ENCODE data around the gene RPS4Y1.

The RPS4Y1 gene

DNA sequence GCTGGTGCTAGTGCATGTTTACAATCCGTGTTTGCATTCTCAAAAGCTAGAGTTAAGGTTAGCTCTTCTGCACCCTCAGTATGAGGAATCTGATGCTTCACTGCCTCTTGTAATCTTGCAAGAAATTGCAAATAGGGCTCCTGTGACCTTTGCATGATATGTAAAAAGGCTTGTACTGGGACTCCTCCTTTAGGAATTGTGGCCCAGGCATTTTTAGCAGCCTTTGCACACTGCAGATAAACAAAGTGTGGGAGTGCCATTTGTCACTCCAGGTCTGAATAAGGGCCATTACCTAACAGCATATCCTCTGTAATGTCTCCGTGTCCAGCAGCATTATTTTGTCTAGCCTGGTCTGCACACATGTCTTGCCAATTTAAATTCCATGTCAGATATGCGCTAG, 44.5 kb downstream of the RPS4Y1 start:
- no peak for DNase-seq

DNA sequence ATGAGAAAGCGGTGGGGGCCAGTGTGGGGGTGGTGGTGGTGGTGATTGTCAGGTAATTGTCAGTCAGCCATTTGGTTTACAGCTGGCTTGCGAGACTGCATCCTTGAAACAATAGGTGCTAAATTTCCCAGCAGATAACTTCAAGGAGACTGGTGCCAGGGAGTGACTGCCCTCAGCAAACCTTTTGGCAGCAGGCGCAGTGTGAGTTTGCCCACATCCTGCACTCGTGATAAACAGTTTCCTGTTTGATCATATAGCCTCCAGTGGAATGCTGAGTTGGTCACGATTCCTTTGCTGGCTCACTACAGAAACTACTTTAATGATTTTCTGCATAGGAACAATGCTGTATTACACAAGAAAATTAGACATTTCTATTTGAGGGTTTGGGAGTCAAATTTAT, 46.0 kb downstream of the RPS4Y1 start:
- DNase-seq: no peak

DNA sequence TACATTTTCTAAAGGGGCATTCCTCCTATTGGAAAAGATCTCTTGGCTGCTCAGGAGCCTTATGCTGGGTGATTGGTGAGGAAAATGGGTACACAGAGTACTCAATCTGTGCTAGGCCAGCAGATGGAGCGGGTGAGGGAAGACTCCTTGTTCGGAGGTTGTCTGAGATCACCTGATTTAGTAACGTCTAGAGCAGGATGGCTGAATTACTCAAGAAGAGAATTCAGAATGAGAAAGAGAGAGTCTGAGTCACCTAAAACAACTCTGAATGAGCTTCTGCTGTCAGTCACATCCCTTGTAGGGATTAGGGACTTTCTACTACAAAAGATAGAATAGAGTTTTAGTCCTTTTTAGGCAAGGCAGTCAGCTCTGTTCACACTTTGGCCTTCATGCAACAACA, 46.6 kb downstream of the RPS4Y1 start:
- DNase-seq: no peak

DNA sequence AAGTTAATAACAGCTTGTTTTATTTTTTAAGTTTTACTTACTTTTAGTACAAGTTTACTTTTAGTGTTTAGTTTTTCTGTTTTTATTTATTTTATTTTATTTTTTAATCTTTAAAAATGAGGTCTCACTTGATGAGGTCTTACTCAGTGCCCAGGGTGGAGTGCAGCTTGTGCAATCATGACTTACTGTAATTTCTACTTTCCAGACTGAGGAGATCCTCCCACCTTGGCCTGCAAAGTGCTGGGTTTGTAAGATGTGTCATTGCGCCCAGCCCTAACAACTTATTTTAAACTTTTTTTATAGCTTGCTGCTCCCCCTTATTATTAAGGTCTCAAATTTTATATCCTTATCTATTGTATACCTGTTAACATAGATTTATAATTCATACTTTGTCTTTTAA, 52.1 kb downstream of the RPS4Y1 start:
- no peak for DNase-seq

GRCh38 chrY:2896050-2896449, 54.6 kb downstream of the RPS4Y1 start:
- no peak for DNase-seq

- no peak for DNase-seq
Measured at GRCh38 chrY:2907356-2907755, 66.0 kb downstream of the RPS4Y1 start.

GRCh38 chrY:2913066-2913815, 71.8 kb downstream of the RPS4Y1 start:
- no peak for DNase-seq

All from stimulated activated naive CD4-positive, alpha-beta T cell treated with Interleukin-2 at 50 U/mL for 16 hours (primary cell).